Spleen (tissue), 11 donors: ENCODE measurements around the gene PSMG4. TPM values are rescaled to one million over a fixed set of nuclear protein-coding genes. Genes with fewer than 3 reads are reported as not detected.

Source experiments
- DNase-seq: peaks from one replicate; pipeline ENCODE4 v3.0.0-alpha.2; 2020
- H3K27ac ChIP-seq, 8 donors: fragments of 200-600 bp; sonication (generic) in 7 of 8; 1 replicate in 4 of 8; 2 replicates in 4 of 8; pipeline versions ENCODE4 v1.5.0 to v1.8.0; 2016 to 2021; ENCODE audit warnings: inconsistent platforms in 4 of 8, mild to moderate bottlenecking in 4 of 8, moderate library complexity in 1 of 8
- H3K27me3 ChIP-seq, 7 donors: fragments of 200-600 bp; sonication (generic) in 6 of 7; replicated peaks in 1 of 7; 1 replicate in 4 of 7; 2 replicates in 3 of 7; pipeline versions ENCODE4 v1.5.0 to v1.8.0; 2016 to 2021; ENCODE audit warnings: inconsistent platforms in 3 of 7, mild to moderate bottlenecking in 1 of 7
- H3K36me3 ChIP-seq, 6 donors: fragments of 200-600 bp; sonication (generic) in 5 of 6; 1 replicate in 4 of 6; 2 replicates in 2 of 6; pipeline versions ENCODE4 v1.5.0 to v1.8.0; 2016 to 2021; ENCODE audit warnings: inconsistent platforms in 2 of 6
- H3K4me1 ChIP-seq, 6 donors: fragments of 200-600 bp; sonication (generic) in 5 of 6; 1 replicate in 3 of 6; 2 replicates in 3 of 6; pipeline versions ENCODE4 v1.5.0 to v1.8.0; 2016 to 2021; ENCODE audit warnings: inconsistent platforms in 3 of 6
- H3K4me3 ChIP-seq, 8 donors: fragments of 200-600 bp; sonication (generic) in 7 of 8; 1 replicate in 4 of 8; 2 replicates in 4 of 8; pipeline versions ENCODE4 v1.5.0 to v1.8.0; 2016 to 2021; ENCODE audit warnings: inconsistent platforms in 4 of 8, mild to moderate bottlenecking in 4 of 8, moderate library complexity in 2 of 8
- H3K9me3 ChIP-seq, 8 donors: fragments of 200-600 bp; sonication (generic) in 7 of 8; 1 replicate in 4 of 8; 2 replicates in 4 of 8; pipeline versions ENCODE4 v1.5.0 to v1.8.0; 2016 to 2021; ENCODE audit warnings: inconsistent platforms in 4 of 8
- POLR2A ChIP-seq, 3 donors: fragments of 450-650 bp; IDR thresholded peaks; one replicate each; pipeline ENCODE4 v1.5.1; 2017; ENCODE audit warnings: antibody characterized with exemption in 3 of 3, mild to moderate bottlenecking in 1 of 3
- POLR2AphosphoS5 ChIP-seq, 3 donors: sonication (generic); formaldehyde crosslinking; IDR thresholded peaks; one replicate each; pipeline ENCODE4 v1.5.1; 2017; ENCODE audit warnings: antibody characterized with exemption in 3 of 3
- WGBS, 5 donors: extraction: QIAGEN DNeasy Blood & Tissue Kit in 3 of 5; methylation state at CpG; one replicate each; pipeline versions ENCODE4 v1.1.5 to v1.1.7; 2013 to 2018; 5-methylcytosine and 5-hydroxymethylcytosine counted together
- intact Hi-C: fragments of 100-400 bp; cut with DNase I; formaldehyde crosslinking; loops from one replicate; pipeline ENCODE4 v1.15.0; 2023; ENCODE audit warnings: low total_unique reads
- polyA plus RNA-seq, 3 donors: library from polyadenylated mRNA; stranded (reverse); fragments of 200-250 nt; gene quantifications; one replicate each; pipeline ENCODE4 v1.2.1, GENCODE V29; 2013
- total RNA-seq, 7 donors: library from RNA; depleted of rRNA in 3 of 7; stranded (reverse); fragments of >200 nt in 3 of 7; fragmentation: NEBNext Ultra II Directional in 4 of 7; extraction: Animal tissue kit (Norgen Biotek cat#: 25700) in 4 of 7; gene quantifications; one replicate each; pipeline versions ENCODE4 v1.1.0 to v1.2.1, GENCODE V29; 2016 to 2021
- TF ChIP-seq, protein P1 (sequence below), 11 experiments: fragments of 200-600 bp in 7 of 11; fragments of 450-650 bp in 4 of 11; sonication (generic) in 4 of 11; IDR thresholded peaks in 8 of 11; conservative IDR thresholded peaks in 3 of 11; 1 replicate in 7 of 11; 2 replicates in 4 of 11; pipeline versions ENCODE4 v1.4.0 to v1.8.0; 2016 to 2021; ENCODE audit warnings: antibody characterized with exemption in 11 of 11, inconsistent platforms in 4 of 11, mild to moderate bottlenecking in 1 of 11
- donor health status: healthy with polysubstance abuse.
- donor health status: DM: no; HTN: no; CAD: no; lungs with moderate emphysema.
- donor health status: DM: no; HTN: no; CAD: no.
- donor health status: Bipolar disorder and iron deficiency.
- donor health status: healthy.
- donor health status: DM: no; HTN: no; CAD: no.
- donor health status: DM: yes; HTN: yes; CAD: no.

PSMG4 gene
- total and polyA plus RNA-seq, 10 donors = 12.1 to 41.6 (median 18.5) TPM

DNA sequence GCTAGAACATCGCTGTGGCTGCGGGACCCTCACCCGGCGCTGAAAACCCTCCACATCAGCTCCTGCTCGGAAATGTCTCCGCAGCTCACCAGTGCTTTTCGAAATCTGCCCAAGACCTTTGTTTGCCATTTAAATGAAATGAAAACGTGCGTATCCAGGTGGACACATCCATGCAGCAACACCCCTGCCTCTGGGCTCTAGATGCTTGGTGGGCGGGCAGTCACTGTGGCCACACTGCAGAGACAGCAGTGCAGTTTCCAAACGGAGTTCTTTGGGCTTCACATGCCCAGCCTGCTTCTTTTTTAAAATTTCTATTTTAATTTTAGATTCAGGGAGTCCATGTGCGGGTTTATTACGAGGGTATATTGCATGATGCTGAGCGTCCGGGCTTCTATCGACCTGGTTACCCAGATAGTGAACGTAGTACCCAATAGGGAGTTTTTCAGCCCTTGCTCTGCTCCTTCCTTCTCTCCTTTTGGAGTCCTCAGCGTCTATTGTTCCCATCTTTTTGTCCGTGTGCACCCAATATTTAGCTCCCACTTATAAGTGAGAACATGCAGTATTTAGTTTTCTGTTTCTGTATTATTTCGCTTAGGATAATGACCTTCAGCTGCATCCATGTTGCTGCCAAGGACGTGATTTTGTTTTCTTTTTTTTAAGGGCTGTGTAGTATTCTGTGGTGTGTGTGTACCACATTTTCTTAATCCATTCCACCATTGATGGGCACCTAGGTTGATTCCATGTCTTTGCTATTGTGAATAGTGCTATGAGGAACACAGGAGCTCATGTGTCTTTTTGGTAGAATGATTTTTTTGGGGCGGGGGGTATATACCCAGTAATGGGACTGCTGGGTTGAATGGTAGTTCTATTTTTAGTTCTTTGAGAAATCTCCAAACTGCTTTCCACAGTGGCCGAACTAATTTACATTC, 26.5 kb upstream of the PSMG4 start:
- peaks cover 16 to 98% (median 83%) of the 10 kb centered on the region in 7 donors for H3K27me3 ChIP-seq
- H3K4me3 ChIP-seq = peak overlapping the region in 7 of 8 donors; percentile 22 to 64 (median 38)
- no peaks in the 10 kb centered on the region for H3K9me3 ChIP-seq

GRCh38 chr6:3233321-3233720, 25.4 kb upstream of the PSMG4 start:
- Histone ChIP-seq H3K27me3 (peaks cover 7 to 98% (median 73%) of the 10 kb centered on the region in 7 donors), H3K9me3 (no peaks in the 10 kb centered on the region), H3K36me3 (no peaks in the 10 kb centered on the region), H3K4me1 (peaks cover 24 to 42% (median 34%) of the 10 kb centered on the region in 6 donors), H3K27ac (no peak overlapping the region), H3K4me3 (no peak overlapping the region)
- DNase-seq = no peak
- TF ChIP-seq POLR2AphosphoS5 (IDR thresholded peaks at IDR 0.05) (no peak), POLR2A (IDR thresholded peaks at IDR 0.05) (no peak)
- TF ChIP-seq, protein P1, sequence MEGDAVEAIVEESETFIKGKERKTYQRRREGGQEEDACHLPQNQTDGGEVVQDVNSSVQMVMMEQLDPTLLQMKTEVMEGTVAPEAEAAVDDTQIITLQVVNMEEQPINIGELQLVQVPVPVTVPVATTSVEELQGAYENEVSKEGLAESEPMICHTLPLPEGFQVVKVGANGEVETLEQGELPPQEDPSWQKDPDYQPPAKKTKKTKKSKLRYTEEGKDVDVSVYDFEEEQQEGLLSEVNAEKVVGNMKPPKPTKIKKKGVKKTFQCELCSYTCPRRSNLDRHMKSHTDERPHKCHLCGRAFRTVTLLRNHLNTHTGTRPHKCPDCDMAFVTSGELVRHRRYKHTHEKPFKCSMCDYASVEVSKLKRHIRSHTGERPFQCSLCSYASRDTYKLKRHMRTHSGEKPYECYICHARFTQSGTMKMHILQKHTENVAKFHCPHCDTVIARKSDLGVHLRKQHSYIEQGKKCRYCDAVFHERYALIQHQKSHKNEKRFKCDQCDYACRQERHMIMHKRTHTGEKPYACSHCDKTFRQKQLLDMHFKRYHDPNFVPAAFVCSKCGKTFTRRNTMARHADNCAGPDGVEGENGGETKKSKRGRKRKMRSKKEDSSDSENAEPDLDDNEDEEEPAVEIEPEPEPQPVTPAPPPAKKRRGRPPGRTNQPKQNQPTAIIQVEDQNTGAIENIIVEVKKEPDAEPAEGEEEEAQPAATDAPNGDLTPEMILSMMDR (IDR thresholded peaks at IDR 0.05 in 8 of 11, conservative IDR thresholded peaks at IDR 0.05 in 3 of 11) = no peak
- intact Hi-C loops = no loop called here
- WGBS, 5 donors = 85 to 94% (median 88%) methylated on average over 3 of the region's 3 CpGs

More for the DNA sequence above, 26.5 kb upstream of the PSMG4 start:
- H3K36me3 ChIP-seq = no peaks in the 10 kb centered on the region
- peaks cover 34 to 52% (median 44%) of the 10 kb centered on the region in 6 donors for H3K4me1 ChIP-seq
- H3K27ac ChIP-seq = no peak overlapping the region
- TF ChIP-seq, protein P1 (IDR thresholded peaks at IDR 0.05 in 8 of 11, conservative IDR thresholded peaks at IDR 0.05 in 3 of 11) = no peak
- no peak for TF ChIP-seq POLR2A (IDR thresholded peaks at IDR 0.05)
- TF ChIP-seq POLR2AphosphoS5 (IDR thresholded peaks at IDR 0.05) = no peak
- 25 to 33% (median 26%) methylated on average over 23 of the region's 23 CpGs for WGBS, 5 donors
- intact Hi-C loops = no loop called here
- no peak for DNase-seq

- Histone ChIP-seq H3K27ac (no peak overlapping the region), H3K4me1 (peaks cover 18 to 36% (median 28%) of the 10 kb centered on the region in 6 donors), H3K36me3 (no peaks in the 10 kb centered on the region), H3K27me3 (peaks cover 6 to 96% (median 67%) of the 10 kb centered on the region in 7 donors), H3K9me3 (no peaks in the 10 kb centered on the region), H3K4me3 (no peak overlapping the region)
- 67 to 82% (median 76%) methylated on average over 3 of the region's 3 CpGs for WGBS, 5 donors
- no peak for TF ChIP-seq POLR2A (IDR thresholded peaks at IDR 0.05)
- no peak for TF ChIP-seq POLR2AphosphoS5 (IDR thresholded peaks at IDR 0.05)
- TF ChIP-seq, protein P1 (IDR thresholded peaks at IDR 0.05 in 8 of 11, conservative IDR thresholded peaks at IDR 0.05 in 3 of 11) = no peak
- intact Hi-C loops = no loop called here
- DNase-seq = no peak
These were observed 24.8 kb upstream of the PSMG4 start for GRCh38 chr6:3233904-3234303.

GRCh38 chr6:3235486-3235885, 23.3 kb upstream of the PSMG4 start:
- 77 to 87% (median 81%) methylated on average over 2 of the region's 2 CpGs for WGBS, 5 donors
- DNase-seq = no peak
- Histone ChIP-seq H3K36me3 (no peaks in the 10 kb centered on the region), H3K27ac (no peak overlapping the region), H3K27me3 (peaks cover 0 to 85% (median 51%) of the 10 kb centered on the region in 7 donors), H3K4me1 (peaks cover 7 to 20% (median 14%) of the 10 kb centered on the region in 6 donors), H3K9me3 (no peaks in the 10 kb centered on the region), H3K4me3 (no peak overlapping the region)
- intact Hi-C loops = no loop called here
- no peak for TF ChIP-seq POLR2AphosphoS5 (IDR thresholded peaks at IDR 0.05)
- TF ChIP-seq, protein P1 (IDR thresholded peaks at IDR 0.05 in 8 of 11, conservative IDR thresholded peaks at IDR 0.05 in 3 of 11) = no peak
- no peak for TF ChIP-seq POLR2A (IDR thresholded peaks at IDR 0.05)
